Measurements from ENCODE around the gene ANXA5. TPM values are rescaled to one million over a fixed set of nuclear protein-coding genes. Genes with fewer than 3 reads are reported as not detected.

Gene ANXA5
- total RNA-seq, 2 experiments from 2014 or later, result 224 to 260 TPM

GRCh38 chr4:121650741-121651140 is 46.0 kb downstream of the ANXA5 start:
- Mint-ChIP-seq H3K27me3 (peaks cover 9% of the 10 kb centered on the region), H3K4me3 (no peak overlapping the region), H3K4me1 (no peaks in the 10 kb centered on the region), H3K36me3 (ENCODE audit: low read depth) (no peaks in the 10 kb centered on the region), H3K27ac (no peak overlapping the region), H3K9me3 (no peaks in the 10 kb centered on the region)
- CTCF ChIA-PET, result no interaction called here
- no peak for DNase-seq
- POLR2A ChIA-PET, result no interaction called here

- no peak for DNase-seq
- ChIA-PET POLR2A (no interaction called here), CTCF (no interaction called here)
- no peak overlapping the region for H3K4me3 Mint-ChIP-seq
- H3K27me3 Mint-ChIP-seq, result peaks cover 12% of the 10 kb centered on the region
- H3K4me1 Mint-ChIP-seq, result no peaks in the 10 kb centered on the region
- no peak overlapping the region for H3K27ac Mint-ChIP-seq
- no peaks in the 10 kb centered on the region for H3K36me3 Mint-ChIP-seq (ENCODE audit: low read depth)
- H3K9me3 Mint-ChIP-seq, result no peaks in the 10 kb centered on the region
Observed at GRCh38 chr4:121648516-121648915, 48.3 kb downstream of the ANXA5 start.

- Mint-ChIP-seq H3K27ac (no peak overlapping the region), H3K4me3 (no peak overlapping the region), H3K9me3 (no peaks in the 10 kb centered on the region), H3K36me3 (ENCODE audit: low read depth) (no peaks in the 10 kb centered on the region), H3K4me1 (no peaks in the 10 kb centered on the region), H3K27me3 (peaks cover 23% of the 10 kb centered on the region)
- DNase-seq, result no peak
- ChIA-PET POLR2A (no interaction called here), CTCF (no interaction called here)
Observed at GRCh38 chr4:121642876-121643585, 53.7 kb downstream of the ANXA5 start.

- ChIA-PET CTCF (no interaction called here), POLR2A (no interaction called here)
- H3K4me3 Mint-ChIP-seq, result no peak overlapping the region
- no peaks in the 10 kb centered on the region for H3K4me1 Mint-ChIP-seq
- H3K27ac Mint-ChIP-seq, result no peak overlapping the region
- no peaks in the 10 kb centered on the region for H3K9me3 Mint-ChIP-seq
- no peaks in the 10 kb centered on the region for H3K36me3 Mint-ChIP-seq (ENCODE audit: low read depth)
- peaks cover 27% of the 10 kb centered on the region for H3K27me3 Mint-ChIP-seq
- no peak for DNase-seq
Observed at GRCh38 chr4:121642292-121642691, 54.5 kb downstream of the ANXA5 start.

GRCh38 chr4:121633653-121634052 is 63.1 kb downstream of the ANXA5 start:
- CTCF ChIA-PET, result no interaction called here
- peaks cover 27% of the 10 kb centered on the region for H3K27me3 Mint-ChIP-seq
- no peaks in the 10 kb centered on the region for H3K36me3 Mint-ChIP-seq (ENCODE audit: low read depth)
- H3K27ac Mint-ChIP-seq, result no peak overlapping the region
- POLR2A ChIA-PET, result no interaction called here
- no peaks in the 10 kb centered on the region for H3K4me1 Mint-ChIP-seq
- no peaks in the 10 kb centered on the region for H3K9me3 Mint-ChIP-seq
- no peak overlapping the region for H3K4me3 Mint-ChIP-seq
- DNase-seq, result no peak

GRCh38 chr4:121632636-121633035 is 64.1 kb downstream of the ANXA5 start:
- no peak overlapping the region for H3K4me3 Mint-ChIP-seq
- no peak for DNase-seq
- H3K36me3 Mint-ChIP-seq (ENCODE audit: low read depth), result no peaks in the 10 kb centered on the region
- no peak overlapping the region for H3K27ac Mint-ChIP-seq
- H3K27me3 Mint-ChIP-seq, result peaks cover 19% of the 10 kb centered on the region
- ChIA-PET CTCF (interaction anchor here (0.5 kb wide), 1 partner anchor 1621 kb away, joined by 3 read pairs; no protein-coding TSS in a partner anchor), POLR2A (no interaction called here)
- no peaks in the 10 kb centered on the region for H3K9me3 Mint-ChIP-seq
- H3K4me1 Mint-ChIP-seq, result no peaks in the 10 kb centered on the region

Other genes with a start within 250 kb of the ANXA5 start
- not detected for gene SMIM43, start 68.2 kb upstream of the ANXA5 start, total RNA-seq
- gene EXOSC9, start 104.3 kb upstream of the ANXA5 start, total RNA-seq, result 10 to 100 TPM; 56.2 to 58.1 TPM
- gene CCNA2, start 126.9 kb upstream of the ANXA5 start, total RNA-seq, result 100 to 1,000 TPM; 128 to 143 TPM
- 10 to 100 TPM; 16.3 to 21.5 TPM for gene BBS7, start 173.5 kb upstream of the ANXA5 start, total RNA-seq